Measurements from ENCODE around the gene CLTCL1. TPM values are rescaled to one million over a fixed set of nuclear protein-coding genes. Genes with fewer than 3 reads are reported as not detected.

The CLTCL1 gene
- total and polyA plus RNA-seq, 9 of the 15 experiments (the other 6 are each of a cell fraction or from before 2014, with no cell fraction given): 1.1 to 11.7 (median 5.0) TPM

DNA sequence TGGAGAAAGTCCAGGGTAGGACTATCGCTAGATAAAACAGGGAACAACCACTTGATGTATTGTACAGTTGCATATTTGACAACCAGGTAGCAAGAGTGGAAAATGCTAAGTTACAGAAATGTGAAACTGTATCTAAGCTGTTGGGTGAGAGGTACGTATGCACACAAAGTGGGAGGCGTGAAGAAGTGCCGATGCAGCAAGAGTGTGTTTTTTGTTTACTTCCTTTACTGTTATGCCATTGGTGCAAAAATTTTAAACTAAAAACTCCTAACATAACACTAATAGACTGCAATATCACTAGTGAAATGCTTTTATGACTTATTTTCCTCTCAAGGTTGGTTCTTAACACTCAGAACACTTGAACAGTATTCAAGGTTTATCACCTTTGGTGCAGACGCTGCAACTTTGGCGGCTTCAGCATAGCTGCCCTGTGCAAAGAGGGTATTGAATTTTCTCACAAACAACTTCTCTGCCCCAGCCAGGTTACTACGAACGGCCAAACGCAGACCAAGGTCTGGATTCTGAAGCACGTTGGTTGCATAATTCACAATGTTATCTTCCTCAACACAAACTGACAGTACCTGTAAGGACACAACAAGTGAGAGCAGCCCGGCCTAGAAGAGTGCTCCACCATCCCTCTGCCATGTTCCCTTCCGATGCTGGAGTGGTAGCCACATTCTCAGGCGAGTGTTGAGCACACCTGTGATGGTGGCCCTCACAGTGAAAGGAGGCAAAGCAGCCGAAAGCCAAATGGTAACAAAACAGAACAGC lies 57.2 kb downstream of the CLTCL1 start (continued):
- TF ChIP-seq, protein P1, sequence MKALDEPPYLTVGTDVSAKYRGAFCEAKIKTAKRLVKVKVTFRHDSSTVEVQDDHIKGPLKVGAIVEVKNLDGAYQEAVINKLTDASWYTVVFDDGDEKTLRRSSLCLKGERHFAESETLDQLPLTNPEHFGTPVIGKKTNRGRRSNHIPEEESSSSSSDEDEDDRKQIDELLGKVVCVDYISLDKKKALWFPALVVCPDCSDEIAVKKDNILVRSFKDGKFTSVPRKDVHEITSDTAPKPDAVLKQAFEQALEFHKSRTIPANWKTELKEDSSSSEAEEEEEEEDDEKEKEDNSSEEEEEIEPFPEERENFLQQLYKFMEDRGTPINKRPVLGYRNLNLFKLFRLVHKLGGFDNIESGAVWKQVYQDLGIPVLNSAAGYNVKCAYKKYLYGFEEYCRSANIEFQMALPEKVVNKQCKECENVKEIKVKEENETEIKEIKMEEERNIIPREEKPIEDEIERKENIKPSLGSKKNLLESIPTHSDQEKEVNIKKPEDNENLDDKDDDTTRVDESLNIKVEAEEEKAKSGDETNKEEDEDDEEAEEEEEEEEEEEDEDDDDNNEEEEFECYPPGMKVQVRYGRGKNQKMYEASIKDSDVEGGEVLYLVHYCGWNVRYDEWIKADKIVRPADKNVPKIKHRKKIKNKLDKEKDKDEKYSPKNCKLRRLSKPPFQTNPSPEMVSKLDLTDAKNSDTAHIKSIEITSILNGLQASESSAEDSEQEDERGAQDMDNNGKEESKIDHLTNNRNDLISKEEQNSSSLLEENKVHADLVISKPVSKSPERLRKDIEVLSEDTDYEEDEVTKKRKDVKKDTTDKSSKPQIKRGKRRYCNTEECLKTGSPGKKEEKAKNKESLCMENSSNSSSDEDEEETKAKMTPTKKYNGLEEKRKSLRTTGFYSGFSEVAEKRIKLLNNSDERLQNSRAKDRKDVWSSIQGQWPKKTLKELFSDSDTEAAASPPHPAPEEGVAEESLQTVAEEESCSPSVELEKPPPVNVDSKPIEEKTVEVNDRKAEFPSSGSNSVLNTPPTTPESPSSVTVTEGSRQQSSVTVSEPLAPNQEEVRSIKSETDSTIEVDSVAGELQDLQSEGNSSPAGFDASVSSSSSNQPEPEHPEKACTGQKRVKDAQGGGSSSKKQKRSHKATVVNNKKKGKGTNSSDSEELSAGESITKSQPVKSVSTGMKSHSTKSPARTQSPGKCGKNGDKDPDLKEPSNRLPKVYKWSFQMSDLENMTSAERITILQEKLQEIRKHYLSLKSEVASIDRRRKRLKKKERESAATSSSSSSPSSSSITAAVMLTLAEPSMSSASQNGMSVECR (CRISPR knock-in tag; IDR thresholded peaks at IDR 0.05): 0 out of 2 replicates have a peak, but pooled peaks have one; percentile 0
- TF ChIP-seq EZH2 (IDR thresholded peaks at IDR 0.05; ENCODE audit: borderline replicate concordance, low read depth, low read length) (peak; percentile 87; the same call in 1 of the 2 replicates), ZNF316 (IDR thresholded peaks at IDR 0.05) (peak; percentile 68), ESRRA (IDR thresholded peaks at IDR 0.05; ENCODE audit: borderline replicate concordance, low read depth) (no peak), PURB (CRISPR knock-in tag; IDR thresholded peaks at IDR 0.05; ENCODE audit: low read depth) (0 out of 2 replicates have a peak, but pooled peaks have one; percentile 27), MAFG (tag; conservative IDR thresholded peaks at IDR 0.05) (peak; percentile 43; the same call in 1 of the 2 replicates)
